Measurements from ENCODE around the gene MYO3B.

The MYO3B gene

DNA sequence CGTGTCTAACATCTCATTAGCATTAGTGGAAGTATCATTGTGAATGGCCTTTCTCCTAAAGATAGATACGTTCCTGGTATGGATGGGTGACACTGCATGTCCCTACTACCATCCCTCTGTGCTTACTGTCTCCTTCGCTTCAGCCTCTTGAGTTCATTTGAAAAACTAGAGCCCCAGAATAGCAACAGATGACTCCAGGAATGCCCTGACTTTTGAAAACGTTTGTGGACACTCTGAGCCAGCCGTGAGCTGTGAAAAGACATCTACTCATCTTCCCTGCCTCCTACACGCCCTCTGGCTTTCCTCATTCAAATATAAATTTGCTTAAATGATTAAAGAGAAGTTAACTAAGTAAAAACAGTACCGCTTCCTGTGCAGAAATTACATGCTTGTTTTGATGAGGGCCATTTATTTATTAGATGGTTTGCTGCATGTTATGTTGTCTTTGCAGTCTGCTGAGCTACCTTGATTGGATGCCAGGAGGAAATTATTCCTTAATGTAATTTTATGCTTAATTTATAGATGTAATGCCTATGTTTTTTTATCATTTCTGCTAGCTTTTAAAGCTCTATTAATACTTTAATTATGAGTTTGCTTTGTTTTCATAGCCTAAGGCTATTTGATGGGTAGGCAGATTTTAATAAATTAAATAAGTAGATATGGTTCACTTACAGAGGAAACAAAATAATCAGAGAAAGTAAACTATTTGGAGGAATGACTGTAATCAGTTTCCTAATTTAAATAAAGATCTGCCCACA, 32.1 kb upstream of the MYO3B start:
- Histone ChIP-seq H3K27me3 (no peaks in the 10 kb centered on the region), H3K4me2 (no peak overlapping the region), H3K4me1 (no peaks in the 10 kb centered on the region), H3K27ac (no peak overlapping the region), H3K9me3 (replicated peaks in 1 of 11) (peaks cover 0 to 16% (median 10%) of the 10 kb centered on the region in 11 experiments; a peak in 10 of 22 replicates), H3K9ac (no peak overlapping the region), H4K20me1 (no peaks in the 10 kb centered on the region), H3K36me3 (no peaks in the 10 kb centered on the region), H3K4me3 (no peak overlapping the region)
- no peak for TF ChIP-seq Cebpa-rat (IDR thresholded peaks at IDR 0.05)

DNA sequence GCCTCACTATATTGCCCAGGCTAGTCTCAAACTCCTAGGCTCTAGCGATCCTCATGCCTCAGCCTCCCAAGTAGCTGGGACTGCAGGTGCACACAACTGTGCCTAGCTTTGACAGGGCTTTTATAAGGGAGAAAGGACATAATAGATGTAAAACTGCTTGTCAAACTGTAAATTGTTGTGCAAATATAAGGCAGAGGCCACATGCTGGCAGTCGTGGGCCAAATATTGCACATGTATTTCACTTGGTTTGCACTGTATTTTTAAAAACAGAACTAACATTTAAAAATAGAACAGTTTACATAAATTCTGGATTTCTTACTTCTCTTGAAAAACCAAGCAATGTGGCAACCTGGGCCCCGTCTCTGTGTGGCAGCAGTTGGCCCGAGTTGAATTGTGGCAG, 31.2 kb upstream of the MYO3B start:
- Histone ChIP-seq H4K20me1 (no peaks in the 10 kb centered on the region), H3K9me3 (replicated peaks in 1 of 11) (peaks cover 0 to 16% (median 10%) of the 10 kb centered on the region in 11 experiments; a peak in 10 of 22 replicates), H3K27ac (no peak overlapping the region), H3K36me3 (no peaks in the 10 kb centered on the region), H3K4me3 (no peak overlapping the region), H3K4me2 (no peak overlapping the region), H3K27me3 (no peaks in the 10 kb centered on the region), H3K4me1 (no peaks in the 10 kb centered on the region), H3K9ac (no peak overlapping the region)
- no peak for TF ChIP-seq Cebpa-rat (IDR thresholded peaks at IDR 0.05)

DNA sequence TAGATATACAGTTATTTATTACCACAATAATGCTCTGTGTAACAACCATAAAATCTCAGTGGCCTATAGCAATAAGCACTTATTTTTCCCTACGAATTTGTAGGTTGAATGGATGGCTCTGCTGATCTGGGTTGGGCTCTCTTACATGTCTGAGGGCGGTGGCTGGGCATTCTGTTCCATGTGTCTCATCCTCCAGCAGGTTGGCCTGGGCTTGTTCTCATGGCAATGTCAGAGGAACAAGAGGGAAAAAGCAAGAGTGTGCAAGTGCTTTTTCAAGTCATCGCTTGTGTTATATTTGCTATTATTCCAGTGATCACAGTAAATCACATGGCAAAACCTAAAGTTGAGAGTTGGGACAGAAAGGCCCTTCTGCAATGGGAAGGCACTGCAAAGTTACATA, 30.4 kb upstream of the MYO3B start:
- H3K4me2 ChIP-seq = no peak overlapping the region
- no peak for TF ChIP-seq Cebpa-rat (IDR thresholded peaks at IDR 0.05)
- no peak overlapping the region for H3K9ac ChIP-seq
- H3K9me3 ChIP-seq (replicated peaks in 1 of 11) = peaks cover 0 to 22% (median 15%) of the 10 kb centered on the region in 11 experiments; a peak in 13 of 22 replicates
- no peak overlapping the region for H3K27ac ChIP-seq
- H3K36me3 ChIP-seq = no peaks in the 10 kb centered on the region
- H3K4me1 ChIP-seq = peaks cover 0 to 6% (median 4%) of the 10 kb centered on the region in 10 experiments; a peak in 7 of 20 replicates
- H4K20me1 ChIP-seq = no peaks in the 10 kb centered on the region
- no peaks in the 10 kb centered on the region for H3K27me3 ChIP-seq
- no peak overlapping the region for H3K4me3 ChIP-seq

DNA sequence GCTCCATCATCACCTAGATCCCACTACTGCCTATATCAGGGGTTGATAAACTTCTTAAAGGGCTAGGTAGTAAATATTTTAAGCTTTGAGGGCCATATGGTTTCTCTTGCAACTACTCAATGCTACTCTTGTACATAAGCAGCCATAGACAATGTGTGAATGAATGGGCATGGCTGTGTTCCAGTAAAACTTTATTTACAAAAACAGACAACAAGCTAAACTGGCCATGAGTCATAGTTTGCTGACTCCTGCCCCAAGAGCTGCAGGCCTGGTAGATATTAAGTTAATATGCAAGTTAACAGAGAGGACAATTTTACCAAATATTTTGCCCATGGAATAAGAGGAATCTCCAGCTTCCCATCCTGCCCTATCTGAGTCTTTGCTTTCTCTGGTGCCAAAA, 29.8 kb upstream of the MYO3B start:
- Histone ChIP-seq H3K27me3 (no peaks in the 10 kb centered on the region), H3K9me3 (replicated peaks in 1 of 11) (peaks cover 2 to 22% (median 16%) of the 10 kb centered on the region in 11 experiments; a peak in 14 of 22 replicates), H3K4me1 (peaks cover 0 to 6% (median 4%) of the 10 kb centered on the region in 10 experiments; a peak in 7 of 20 replicates), H3K9ac (no peak overlapping the region), H4K20me1 (no peaks in the 10 kb centered on the region), H3K4me2 (no peak overlapping the region), H3K27ac (no peak overlapping the region), H3K36me3 (no peaks in the 10 kb centered on the region), H3K4me3 (no peak overlapping the region)
- TF ChIP-seq Cebpa-rat (IDR thresholded peaks at IDR 0.05) = no peak

DNA sequence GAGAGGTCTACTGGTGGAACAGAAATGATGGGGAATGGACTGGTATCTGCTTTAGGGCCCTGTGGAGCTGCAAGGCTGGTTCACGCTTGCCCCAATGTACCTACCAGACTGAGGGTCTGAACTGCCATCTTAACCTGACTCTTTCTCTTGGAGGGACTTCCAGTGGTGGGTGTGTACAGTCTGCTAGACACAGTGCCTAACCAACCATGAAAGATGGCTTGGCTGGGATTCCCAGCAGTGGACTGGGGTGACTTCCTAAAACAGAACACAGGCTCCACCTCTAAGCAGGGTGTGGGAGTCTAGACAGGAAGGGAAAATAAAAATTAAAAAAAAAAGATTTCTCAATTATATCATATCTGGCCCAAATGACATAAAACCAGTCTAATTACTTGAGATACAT, 25.5 kb upstream of the MYO3B start:
- H3K4me2 ChIP-seq = peak overlapping the region in 2 of 11 experiments; percentile 6 to 20; a peak in 2 of 22 replicates
- no peaks in the 10 kb centered on the region for H3K27me3 ChIP-seq
- H3K27ac ChIP-seq = no peak overlapping the region
- H3K9me3 ChIP-seq (replicated peaks in 1 of 11) = peaks cover 7 to 27% (median 16%) of the 10 kb centered on the region in 11 experiments; a peak in 14 of 22 replicates
- H3K4me3 ChIP-seq = no peak overlapping the region
- no peak for TF ChIP-seq Cebpa-rat (IDR thresholded peaks at IDR 0.05)
- no peak overlapping the region for H3K9ac ChIP-seq
- H3K4me1 ChIP-seq = peaks cover 0 to 11% (median 4%) of the 10 kb centered on the region in 10 experiments; a peak in 7 of 20 replicates
- H3K36me3 ChIP-seq = no peaks in the 10 kb centered on the region
- H4K20me1 ChIP-seq = no peaks in the 10 kb centered on the region

DNA sequence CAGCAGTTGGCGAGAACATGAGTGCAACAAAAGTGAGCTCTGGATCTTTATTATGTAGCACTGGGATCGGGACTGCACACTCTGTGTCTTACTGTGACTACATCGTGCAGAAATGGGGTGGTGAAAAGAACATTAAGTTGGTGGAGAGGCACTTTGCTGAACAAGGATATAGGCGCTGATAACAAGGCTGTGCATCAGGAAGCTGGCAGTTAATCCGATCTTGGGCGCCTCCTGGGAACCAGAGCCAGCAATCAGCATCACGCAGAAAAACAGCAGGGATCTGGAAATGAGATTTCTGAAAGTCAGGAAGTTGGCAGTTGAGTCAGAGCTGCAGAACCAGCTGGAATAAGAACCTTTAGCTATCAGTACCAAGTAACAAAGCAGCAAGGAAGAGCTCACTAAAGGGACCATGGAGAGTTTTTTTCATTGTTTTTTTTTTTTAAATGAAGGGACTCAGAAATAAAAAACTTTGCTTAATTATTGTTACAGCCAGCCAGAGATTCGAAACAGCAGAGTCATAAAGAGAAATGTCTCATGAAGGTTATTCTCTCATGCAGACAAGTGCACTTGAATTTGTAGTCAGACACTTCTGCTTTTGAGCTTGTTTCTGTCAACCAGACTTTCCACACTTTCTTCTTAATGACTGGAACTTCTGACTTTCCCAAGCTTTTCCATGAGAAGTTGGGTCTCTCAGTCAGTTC, 22.8 kb upstream of the MYO3B start:
- no peaks in the 10 kb centered on the region for H3K36me3 ChIP-seq
- peaks cover 0 to 11% (median 4%) of the 10 kb centered on the region in 10 experiments; a peak in 7 of 20 replicates for H3K4me1 ChIP-seq
- H3K27me3 ChIP-seq = no peaks in the 10 kb centered on the region
- H3K9ac ChIP-seq = no peak overlapping the region
- H3K4me3 ChIP-seq = no peak overlapping the region
- no peak overlapping the region; a peak in 1 of 22 replicates for H3K4me2 ChIP-seq
- H4K20me1 ChIP-seq = no peaks in the 10 kb centered on the region
- TF ChIP-seq Cebpa-rat (IDR thresholded peaks at IDR 0.05) = no peak
- H3K9me3 ChIP-seq (replicated peaks in 1 of 11) = peaks cover 0 to 12% (median 8%) of the 10 kb centered on the region in 11 experiments; a peak in 12 of 22 replicates
- H3K27ac ChIP-seq = no peak overlapping the region

DNA sequence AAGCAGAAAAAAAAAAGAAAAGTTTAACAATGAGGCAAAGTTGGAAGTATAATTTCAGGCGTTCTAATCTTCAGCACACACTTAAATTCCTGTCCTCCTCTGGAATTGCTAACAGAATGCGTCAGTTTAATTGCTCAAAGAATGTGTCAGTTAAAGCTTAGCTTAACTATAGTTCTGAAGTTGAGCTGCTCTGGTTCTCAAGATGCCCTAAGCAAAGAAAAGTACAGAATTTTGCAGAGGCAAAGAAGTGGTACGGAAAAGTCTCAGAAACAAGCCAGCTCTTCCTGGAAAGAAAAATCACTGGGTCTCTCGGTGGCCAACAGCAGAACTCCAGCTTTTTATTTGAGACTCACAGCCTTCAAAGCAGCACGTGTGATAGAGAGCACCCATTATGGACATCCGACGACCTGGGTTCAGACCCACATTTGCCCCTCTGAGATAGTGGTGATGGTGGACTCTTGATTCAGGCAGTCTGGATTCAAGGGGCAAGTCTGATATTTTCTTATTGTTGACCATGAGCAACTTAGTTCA, 22.2 kb upstream of the MYO3B start:
- H3K27ac ChIP-seq = no peak overlapping the region
- no peaks in the 10 kb centered on the region for H3K27me3 ChIP-seq
- no peak overlapping the region for H3K4me3 ChIP-seq
- H3K4me1 ChIP-seq = peaks cover 0 to 11% (median 4%) of the 10 kb centered on the region in 10 experiments; a peak in 7 of 20 replicates
- H3K9me3 ChIP-seq (replicated peaks in 1 of 11) = peaks cover 0 to 12% (median 8%) of the 10 kb centered on the region in 11 experiments; a peak in 12 of 22 replicates
- H3K36me3 ChIP-seq = no peaks in the 10 kb centered on the region
- H4K20me1 ChIP-seq = no peaks in the 10 kb centered on the region
- TF ChIP-seq Cebpa-rat (IDR thresholded peaks at IDR 0.05) = no peak
- H3K9ac ChIP-seq = no peak overlapping the region
- H3K4me2 ChIP-seq = no peak overlapping the region

DNA sequence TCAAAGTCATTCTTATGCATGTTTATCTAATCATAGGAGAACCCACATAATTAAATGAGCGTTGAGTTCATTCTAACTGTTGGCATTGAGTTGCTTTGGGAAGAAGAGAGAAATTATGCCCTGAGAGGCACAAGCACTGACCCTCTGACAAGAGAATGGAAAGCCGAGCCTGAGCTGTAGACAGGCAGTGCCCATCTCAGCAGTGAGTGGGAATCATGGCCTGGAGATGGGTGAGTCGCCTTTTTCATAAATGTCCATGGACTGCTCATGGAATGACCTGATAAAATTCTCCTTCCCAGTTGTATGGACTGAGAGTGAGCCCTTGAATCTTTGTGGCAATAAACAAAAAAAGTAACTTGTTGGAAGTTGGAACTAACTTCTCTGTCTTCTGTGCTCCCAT, 21.4 kb upstream of the MYO3B start:
- Histone ChIP-seq H4K20me1 (no peaks in the 10 kb centered on the region), H3K4me3 (no peak overlapping the region), H3K9ac (no peak overlapping the region), H3K27ac (no peak overlapping the region), H3K27me3 (no peaks in the 10 kb centered on the region), H3K9me3 (replicated peaks in 1 of 11) (peaks cover 0 to 12% (median 8%) of the 10 kb centered on the region in 11 experiments; a peak in 12 of 22 replicates), H3K4me1 (peaks cover 0 to 11% (median 4%) of the 10 kb centered on the region in 10 experiments; a peak in 8 of 20 replicates), H3K36me3 (no peaks in the 10 kb centered on the region), H3K4me2 (no peak overlapping the region)
- TF ChIP-seq Cebpa-rat (IDR thresholded peaks at IDR 0.05) = no peak

DNA sequence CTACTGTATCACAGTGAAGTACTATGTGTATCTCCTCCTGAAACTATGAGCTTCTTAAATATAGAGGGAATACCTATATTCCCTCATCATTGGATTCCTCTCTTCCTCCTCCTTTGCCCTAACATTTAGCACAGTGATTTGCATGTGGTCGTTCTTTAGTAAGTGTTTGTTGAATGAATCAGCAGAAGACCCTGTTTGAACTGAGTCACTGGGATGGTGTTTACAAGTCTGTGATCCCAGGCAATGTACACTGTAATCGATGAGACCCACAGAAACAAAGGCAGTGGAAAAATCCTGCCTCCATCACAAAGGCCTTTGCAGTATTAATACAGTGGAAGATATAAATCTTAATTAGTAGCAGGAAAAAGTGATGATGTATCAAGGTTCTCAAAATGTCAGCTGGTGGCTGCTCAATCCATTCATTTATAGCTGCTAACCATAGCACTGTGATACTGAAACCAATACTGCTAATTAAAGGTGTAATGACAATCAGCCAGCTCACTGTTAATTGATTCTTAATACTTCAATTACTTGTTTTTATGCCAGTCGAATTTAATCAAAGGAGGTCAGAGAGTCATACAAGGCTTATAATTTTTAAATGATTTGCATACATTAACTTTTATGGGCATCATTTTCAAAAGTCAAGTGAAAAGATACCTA, 20.8 kb upstream of the MYO3B start:
- peaks cover 0 to 9% (median 3%) of the 10 kb centered on the region in 10 experiments; a peak in 8 of 20 replicates for H3K4me1 ChIP-seq
- peaks cover 0 to 13% (median 7%) of the 10 kb centered on the region in 11 experiments; a peak in 13 of 22 replicates for H3K9me3 ChIP-seq (replicated peaks in 1 of 11)
- H3K4me3 ChIP-seq = no peak overlapping the region
- TF ChIP-seq Cebpa-rat (IDR thresholded peaks at IDR 0.05) = no peak
- H3K36me3 ChIP-seq = no peaks in the 10 kb centered on the region
- H3K4me2 ChIP-seq = no peak overlapping the region
- no peaks in the 10 kb centered on the region for H4K20me1 ChIP-seq
- no peak overlapping the region for H3K27ac ChIP-seq
- H3K9ac ChIP-seq = no peak overlapping the region
- no peaks in the 10 kb centered on the region for H3K27me3 ChIP-seq
